PC-3 (cell line): ENCODE results near the gene BAZ1B. TPM values are rescaled to one million over a fixed set of nuclear protein-coding genes. Genes with fewer than 3 reads are reported as not detected.
"Not testable (repeated sequence)": the region's sequence is repeated elsewhere in the genome, so short reads cannot be mapped to it uniquely, and the experiment has no call there.

Source experiments
- ATAC-seq: fragments of 200-7000 bp; cut with Tn5 transposase; 2 replicates; pipeline ENCODE4 v1.9.1; 2020; ENCODE audit warnings: mild to moderate bottlenecking, moderate library complexity
- BruUV-seq: library from RNA; stranded (reverse); fragments of 400-500 nt; replicated peaks from 2 replicates; lab custom pipeline; 2021; lab: Mats Ljungman, UMichigan
- CTCF ChIA-PET: fragments of 300-600 bp; sonication (Branson Sonifier 250); formaldehyde crosslinking; loops from one replicate; lab custom pipeline; 2022; ENCODE audit warnings: antibody characterized with exemption; lab: Charles Lee
- POLR2A ChIA-PET: fragments of 300-600 bp; sonication (Branson Sonifier 250); formaldehyde crosslinking; loops from one replicate; lab custom pipeline; 2022; ENCODE audit warnings: antibody characterized with exemption; ENCODE audit not compliant: unreplicated experiment; lab: Charles Lee
- DNase-seq: peaks from one replicate; pipeline ENCODE4 v3.0.0-alpha.2; 2015
- H2AFZ ChIP-seq: fragments of 300-600 bp; sonication (generic); 2 replicates; pipeline ENCODE4 v1.6.0; 2016; ENCODE audit warnings: antibody characterized with exemption, low read length
- H3F3A ChIP-seq: fragments of 300-600 bp; sonication (generic); one replicate; pipeline ENCODE4 v1.6.0; 2017; ENCODE audit warnings: antibody characterized with exemption, low read length, control low read depth, mild to moderate bottlenecking; ENCODE audit not compliant: unreplicated experiment
- H3K27ac ChIP-seq: fragments of 300-600 bp; sonication (generic); 2 replicates; pipeline ENCODE4 v1.5.1; 2016; ENCODE audit warnings: mild to moderate bottlenecking, low read length
- H3K27me3 ChIP-seq: fragments of 300-600 bp; sonication (generic); 2 replicates; pipeline ENCODE4 v1.6.1; 2016; ENCODE audit warnings: low read length, mixed read lengths
- H3K36me3 ChIP-seq: fragments of 300-600 bp; sonication (generic); 2 replicates; pipeline ENCODE4 v1.6.1; 2016; ENCODE audit warnings: low read depth, mixed run types, low read length, mixed read lengths
- H3K4me1 ChIP-seq: fragments of 300-600 bp; sonication (generic); 2 replicates; pipeline ENCODE4 v1.5.1; 2016; ENCODE audit warnings: low read length; ENCODE audit not compliant: insufficient read depth
- H3K4me2 ChIP-seq: fragments of 300-600 bp; sonication (generic); 2 replicates; pipeline ENCODE4 v1.6.0; 2016; ENCODE audit warnings: low read length
- H3K4me3 ChIP-seq: fragments of 300-600 bp; sonication (generic); 2 replicates; pipeline ENCODE4 v1.5.1; 2016; ENCODE audit warnings: mild to moderate bottlenecking, low read length, mixed read lengths
- H3K79me2 ChIP-seq: fragments of 300-600 bp; sonication (generic); 2 replicates; pipeline ENCODE4 v1.6.1; 2017; ENCODE audit warnings: low read length, mixed read lengths
- H3K9ac ChIP-seq: fragments of 300-600 bp; sonication (generic); 2 replicates; pipeline ENCODE4 v1.6.0; 2016; ENCODE audit warnings: mild to moderate bottlenecking, low read length
- H3K9me2 ChIP-seq: fragments of 300-600 bp; sonication (generic); replicated peaks from 2 replicates; pipeline ENCODE4 v1.6.1; 2016; ENCODE audit warnings: mixed run types, low read length, mixed read lengths
- H3K9me3 ChIP-seq: fragments of 300-600 bp; sonication (generic); 2 replicates; pipeline ENCODE4 v1.6.1; 2016; ENCODE audit warnings: low read length, mixed read lengths
- H4K20me1 ChIP-seq: fragments of 300-600 bp; sonication (generic); 2 replicates; pipeline ENCODE4 v1.6.1; 2016; ENCODE audit warnings: low read length, mixed read lengths
- EZH2 ChIP-seq: fragments of 300-600 bp; sonication (generic); IDR thresholded peaks from one replicate; pipeline ENCODE4 v1.6.1; 2017; ENCODE audit warnings: antibody characterized with exemption, mild to moderate bottlenecking, low read length; ENCODE audit not compliant: unreplicated experiment
- EZH2phosphoT487 ChIP-seq: fragments of 300-600 bp; sonication (generic); IDR thresholded peaks from 2 replicates; pipeline ENCODE4 v1.6.1; 2018; ENCODE audit warnings: mild to moderate bottlenecking, antibody characterized with exemption, low read length, borderline replicate concordance
- intact Hi-C: fragments of 100-400 bp; cut with micrococcal nuclease; formaldehyde crosslinking; loops from 2 replicates; pipeline ENCODE4 v1.9.0; 2023
- total RNA-seq: library from RNA; depleted of rRNA; stranded (reverse); fragments of >200 nt; gene quantifications from 2 replicates; pipeline ENCODE4 v1.2.3, GENCODE V29; 2014
- TF ChIP-seq, protein P1 (sequence below): fragments of 300-600 bp; sonication (generic); conservative IDR thresholded peaks from 2 replicates; pipeline ENCODE4 v1.5.1; 2017; ENCODE audit warnings: antibody characterized with exemption, low read depth, mild to moderate bottlenecking, low read length

BAZ1B gene
- total RNA-seq, 1 experiment from 2014 or later, result 45.5 TPM

DNA sequence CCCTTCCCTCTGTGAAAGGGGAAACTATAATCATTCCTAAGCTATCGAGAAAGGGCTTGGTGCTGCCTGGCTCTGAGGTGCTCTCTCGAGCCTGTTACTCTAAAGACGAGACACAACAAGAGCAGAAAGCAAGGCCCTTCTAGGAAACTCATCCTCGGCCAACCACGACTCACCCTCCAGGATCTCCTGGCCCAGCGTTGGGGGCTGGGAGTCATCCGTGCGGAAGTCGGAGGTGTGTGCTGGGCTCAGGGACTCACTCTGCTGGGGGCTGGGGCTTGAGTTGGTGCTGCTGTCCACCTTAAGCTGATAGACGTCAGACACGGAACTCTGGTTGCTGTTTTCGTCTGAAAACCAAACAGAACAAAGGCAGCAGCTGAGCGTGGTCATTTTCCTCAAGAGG lies 17.6 kb upstream of the BAZ1B start:
- Histone ChIP-seq H3K36me3 (peaks cover 27% of the 10 kb centered on the region), H3K27ac (no peak overlapping the region), H3K4me1 (no peaks in the 10 kb centered on the region), H3K79me2 (peaks cover 5% of the 10 kb centered on the region; the same call in 1 of the 2 replicates), H3K9ac (no peak overlapping the region), H3K9me3 (no peaks in the 10 kb centered on the region), H3K4me3 (no peak overlapping the region), H3K27me3 (no peaks in the 10 kb centered on the region), H3K9me2 (no peaks in the 10 kb centered on the region), H3K4me2 (no peak overlapping the region), H2AFZ (no peak overlapping the region), H3F3A (no peaks in the 10 kb centered on the region), H4K20me1 (no peaks in the 10 kb centered on the region)
- BruUV-seq, result no TSS peak
- DNase-seq (no peak), ATAC-seq (no peak)
- TF ChIP-seq, protein P1, sequence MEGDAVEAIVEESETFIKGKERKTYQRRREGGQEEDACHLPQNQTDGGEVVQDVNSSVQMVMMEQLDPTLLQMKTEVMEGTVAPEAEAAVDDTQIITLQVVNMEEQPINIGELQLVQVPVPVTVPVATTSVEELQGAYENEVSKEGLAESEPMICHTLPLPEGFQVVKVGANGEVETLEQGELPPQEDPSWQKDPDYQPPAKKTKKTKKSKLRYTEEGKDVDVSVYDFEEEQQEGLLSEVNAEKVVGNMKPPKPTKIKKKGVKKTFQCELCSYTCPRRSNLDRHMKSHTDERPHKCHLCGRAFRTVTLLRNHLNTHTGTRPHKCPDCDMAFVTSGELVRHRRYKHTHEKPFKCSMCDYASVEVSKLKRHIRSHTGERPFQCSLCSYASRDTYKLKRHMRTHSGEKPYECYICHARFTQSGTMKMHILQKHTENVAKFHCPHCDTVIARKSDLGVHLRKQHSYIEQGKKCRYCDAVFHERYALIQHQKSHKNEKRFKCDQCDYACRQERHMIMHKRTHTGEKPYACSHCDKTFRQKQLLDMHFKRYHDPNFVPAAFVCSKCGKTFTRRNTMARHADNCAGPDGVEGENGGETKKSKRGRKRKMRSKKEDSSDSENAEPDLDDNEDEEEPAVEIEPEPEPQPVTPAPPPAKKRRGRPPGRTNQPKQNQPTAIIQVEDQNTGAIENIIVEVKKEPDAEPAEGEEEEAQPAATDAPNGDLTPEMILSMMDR, result no peak
- TF ChIP-seq EZH2phosphoT487 (no peak), EZH2 (no peak)
- intact Hi-C loops, result no loop called here
- ChIA-PET POLR2A (no interaction called here), CTCF (no interaction called here)

DNA sequence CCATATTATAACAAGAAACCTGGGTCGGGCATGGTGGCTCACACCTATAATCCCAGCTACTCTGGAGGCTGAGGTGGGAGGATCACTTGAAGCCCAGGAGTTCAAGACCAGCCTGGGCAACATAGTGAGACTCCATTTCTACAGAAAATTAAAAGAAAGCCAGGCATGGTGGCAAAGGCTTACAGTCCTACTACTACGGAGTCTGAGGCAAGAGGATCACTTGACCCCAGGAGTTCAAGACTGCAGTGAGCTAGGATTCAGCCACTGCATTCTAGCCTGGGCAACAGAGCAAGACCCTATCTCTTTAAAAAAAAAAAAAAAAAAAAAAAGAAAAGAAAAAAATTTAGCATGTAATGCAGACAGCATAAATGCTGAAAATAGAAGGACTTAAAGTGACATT lies 16.4 kb upstream of the BAZ1B start:
- H3K4me2 ChIP-seq, H4K20me1 ChIP-seq, H3F3A ChIP-seq, H3K27me3 ChIP-seq, H3K4me1 ChIP-seq, H3K9me3 ChIP-seq, H3K4me3 ChIP-seq, CTCF ChIA-PET, POLR2A ChIA-PET, BruUV-seq, DNase-seq, intact Hi-C loops, H2AFZ ChIP-seq, H3K27ac ChIP-seq, H3K79me2 ChIP-seq, H3K9me2 ChIP-seq, H3K9ac ChIP-seq, ATAC-seq: not testable (repeated sequence)
- peaks cover 27% of the 10 kb centered on the region for H3K36me3 ChIP-seq

DNA sequence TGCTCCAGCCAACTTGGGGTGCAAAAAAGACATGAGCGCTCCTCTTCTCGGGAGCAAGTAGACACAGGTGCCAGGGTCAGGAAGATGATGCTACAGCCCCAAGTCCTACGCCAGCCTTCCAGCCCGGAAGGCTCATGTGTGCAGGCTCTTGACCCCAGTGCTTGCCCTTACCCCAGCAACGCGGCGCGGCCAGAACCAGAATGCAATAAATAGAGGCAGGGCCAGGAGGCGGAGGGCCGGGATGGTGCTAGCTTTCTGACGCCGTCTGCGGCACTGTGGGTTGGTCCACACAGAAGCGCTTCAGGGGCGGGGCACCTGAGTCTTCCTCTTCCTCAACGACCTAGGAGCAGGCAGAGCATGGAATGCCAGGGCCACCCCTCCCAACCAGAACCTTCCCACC lies 15.0 kb upstream of the BAZ1B start:
- no TSS peak for BruUV-seq
- ATAC-seq (no peak), DNase-seq (no peak)
- Histone ChIP-seq H3K27me3 (no peaks in the 10 kb centered on the region), H3K4me1 (no peaks in the 10 kb centered on the region), H3K9me2 (no peaks in the 10 kb centered on the region), H2AFZ (no peak overlapping the region), H3K9me3 (no peaks in the 10 kb centered on the region), H3K9ac (no peak overlapping the region), H3F3A (no peaks in the 10 kb centered on the region), H4K20me1 (no peaks in the 10 kb centered on the region), H3K36me3 (peaks cover 19% of the 10 kb centered on the region), H3K4me3 (no peak overlapping the region), H3K27ac (no peak overlapping the region), H3K79me2 (0 out of 2 replicates have a peak, but pooled peaks cover 2% of the 10 kb centered on the region), H3K4me2 (no peak overlapping the region)
- ChIA-PET POLR2A (no interaction called here), CTCF (no interaction called here)
- TF ChIP-seq EZH2phosphoT487 (no peak), EZH2 (no peak)
- TF ChIP-seq, protein P1, result no peak
- intact Hi-C loops, result no loop called here
